Measurements from ENCODE around the gene VWA8. TPM values are rescaled to one million over a fixed set of nuclear protein-coding genes. Genes with fewer than 3 reads are reported as not detected.
A peak's percentile ranks its signal among the peaks of the same experiment; 100 is the strongest.
"Not testable (repeated sequence)": the region's sequence is repeated elsewhere in the genome, so short reads cannot be mapped to it uniquely, and the experiment has no call there.

VWA8 gene
- polyA plus RNA-seq, 1 donor: 22.4 TPM

GRCh38 chr13:41851351-41851750 lies 109.6 kb downstream of the VWA8 start:
- no peak for DNase-seq

- no peak for DNase-seq
Observed at GRCh38 chr13:41848435-41849255, 112.3 kb downstream of the VWA8 start.

GRCh38 chr13:41847216-41847615 lies 113.7 kb downstream of the VWA8 start:
- DNase-seq: no peak

- DNase-seq: peak; percentile 70
Observed at GRCh38 chr13:41842036-41842620, 118.8 kb downstream of the VWA8 start.

- DNase-seq: no peak
Observed at GRCh38 chr13:41837629-41838028, 123.3 kb downstream of the VWA8 start.

- DNase-seq: no peak
Observed at GRCh38 chr13:41835871-41836270, 125.0 kb downstream of the VWA8 start.

GRCh38 chr13:41834697-41835096 lies 126.2 kb downstream of the VWA8 start:
- DNase-seq: not testable (repeated sequence)

- DNase-seq: no peak
Observed at GRCh38 chr13:41833831-41834230, 127.1 kb downstream of the VWA8 start.

GRCh38 chr13:41833201-41833600 lies 127.7 kb downstream of the VWA8 start:
- DNase-seq: no peak

- DNase-seq: no peak
Observed at GRCh38 chr13:41827507-41828213, 133.2 kb downstream of the VWA8 start.

GRCh38 chr13:41825691-41826090 lies 135.2 kb downstream of the VWA8 start:
- no peak for DNase-seq

GRCh38 chr13:41823476-41823875 lies 137.4 kb downstream of the VWA8 start:
- no peak for DNase-seq

- DNase-seq: no peak
Observed at GRCh38 chr13:41822560-41822959, 138.3 kb downstream of the VWA8 start.

GRCh38 chr13:41821238-41821594 lies 139.7 kb downstream of the VWA8 start:
- DNase-seq: no peak

GRCh38 chr13:41820581-41821237 lies 140.2 kb downstream of the VWA8 start:
- DNase-seq: no peak

GRCh38 chr13:41816057-41816456 lies 144.9 kb downstream of the VWA8 start:
- DNase-seq: no peak

GRCh38 chr13:41813426-41813825 lies 147.5 kb downstream of the VWA8 start:
- no peak for DNase-seq

- DNase-seq: no peak
Observed at GRCh38 chr13:41812851-41813250, 148.1 kb downstream of the VWA8 start.

GRCh38 chr13:41812237-41812636 lies 148.7 kb downstream of the VWA8 start:
- DNase-seq: no peak

GRCh38 chr13:41811588-41812021 lies 149.3 kb downstream of the VWA8 start:
- no peak for DNase-seq

- DNase-seq: no peak
Observed at GRCh38 chr13:41809962-41810361, 150.9 kb downstream of the VWA8 start.

GRCh38 chr13:41803445-41803735 lies 157.5 kb downstream of the VWA8 start:
- DNase-seq: not testable (repeated sequence)

Data from left kidney (tissue), 2 donors.